ENCODE data around the gene G3BP1.

GRCh38 chr5:151829370-151829769 lies 57.6 kb downstream of the G3BP1 start:
- TF ChIP-seq CTCF (IDR thresholded peaks at IDR 0.05) (no peak), POLR2A (IDR thresholded peaks at IDR 0.05) (no peak)
